Loucy (cell line): ENCODE data around the gene KRTAP21-3.

Experiments
- EZH2phosphoT487 ChIP-seq: fragments of 200-600 bp; IDR thresholded peaks from 2 replicates; pipeline ENCODE4 v1.6.1; 2018; ENCODE audit warnings: antibody characterized with exemption, mild to moderate bottlenecking, moderate library complexity, borderline replicate concordance
- TF ChIP-seq, protein P1 (sequence below): fragments of 200-600 bp; sonication (generic); conservative IDR thresholded peaks from 2 replicates; pipeline ENCODE4 v1.5.1; 2014; ENCODE audit warnings: mild to moderate bottlenecking, antibody characterized with exemption, low read length

DNA sequence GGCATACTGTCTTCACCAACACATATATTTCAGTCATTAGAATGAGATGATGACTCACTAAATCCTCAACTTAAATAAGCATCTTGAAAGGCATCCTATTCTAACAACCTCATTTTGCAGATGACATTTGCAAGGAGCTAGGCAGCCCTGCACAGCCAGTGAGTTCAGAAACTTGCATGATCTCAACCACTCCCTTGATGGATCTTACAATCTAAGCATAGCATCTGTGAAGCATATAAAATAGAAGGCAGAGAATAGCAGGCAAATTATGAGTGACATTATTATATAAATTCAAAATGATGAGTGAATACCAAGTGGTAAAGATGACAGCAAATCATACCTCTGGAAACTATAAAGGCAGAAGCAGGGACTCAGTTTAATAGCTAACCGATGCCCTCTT lies 44.3 kb downstream of the KRTAP21-3 start:
- TF ChIP-seq EZH2phosphoT487 = no peak
- TF ChIP-seq, protein P1, sequence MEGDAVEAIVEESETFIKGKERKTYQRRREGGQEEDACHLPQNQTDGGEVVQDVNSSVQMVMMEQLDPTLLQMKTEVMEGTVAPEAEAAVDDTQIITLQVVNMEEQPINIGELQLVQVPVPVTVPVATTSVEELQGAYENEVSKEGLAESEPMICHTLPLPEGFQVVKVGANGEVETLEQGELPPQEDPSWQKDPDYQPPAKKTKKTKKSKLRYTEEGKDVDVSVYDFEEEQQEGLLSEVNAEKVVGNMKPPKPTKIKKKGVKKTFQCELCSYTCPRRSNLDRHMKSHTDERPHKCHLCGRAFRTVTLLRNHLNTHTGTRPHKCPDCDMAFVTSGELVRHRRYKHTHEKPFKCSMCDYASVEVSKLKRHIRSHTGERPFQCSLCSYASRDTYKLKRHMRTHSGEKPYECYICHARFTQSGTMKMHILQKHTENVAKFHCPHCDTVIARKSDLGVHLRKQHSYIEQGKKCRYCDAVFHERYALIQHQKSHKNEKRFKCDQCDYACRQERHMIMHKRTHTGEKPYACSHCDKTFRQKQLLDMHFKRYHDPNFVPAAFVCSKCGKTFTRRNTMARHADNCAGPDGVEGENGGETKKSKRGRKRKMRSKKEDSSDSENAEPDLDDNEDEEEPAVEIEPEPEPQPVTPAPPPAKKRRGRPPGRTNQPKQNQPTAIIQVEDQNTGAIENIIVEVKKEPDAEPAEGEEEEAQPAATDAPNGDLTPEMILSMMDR = no peak
